Endothelial cell of umbilical vein (primary cell): ENCODE measurements around the gene CAMTA2. TPM values are rescaled to one million over a fixed set of nuclear protein-coding genes. Genes with fewer than 3 reads are reported as not detected.

ENCODE experiments used
- BruUV-seq: library from RNA; stranded (reverse); fragments of 400-500 nt; replicated peaks from 2 replicates; lab custom pipeline; 2021; lab: Mats Ljungman, UMichigan
- CTCF ChIA-PET: fragments of 300-600, 350-600 bp; sonication (Branson Sonifier 250); formaldehyde crosslinking; loops from one replicate; lab custom pipeline; 2021; ENCODE audit warnings: antibody characterized with exemption, inconsistent platforms; lab: Charles Lee
- POLR2A ChIA-PET: fragments of 300-600, 350-600 bp; sonication (Branson Sonifier 250); formaldehyde crosslinking; loops from one replicate; lab custom pipeline; 2021; ENCODE audit warnings: antibody characterized with exemption, inconsistent platforms; lab: Charles Lee
- DNase-seq: peaks from one replicate; pipeline ENCODE4 v3.0.0-alpha.2; 2011; ENCODE audit warnings: low read depth, low spot score
- FAIRE-seq: peaks from 2 replicates; lab custom pipeline; 2011; peaks lifted over from hg19 to GRCh38; lab: Jason Lieb, UNC
- H2AFZ ChIP-seq: 2 replicates; pipeline ENCODE4 v1.6.0; 2012; ENCODE audit warnings: low read depth, low read length, control low read depth, inconsistent platforms
- H3K27ac ChIP-seq: 2 replicates; pipeline ENCODE4 v1.5.1; 2011; ENCODE audit warnings: low read depth, mild to moderate bottlenecking, control low read depth, low read length, moderate library complexity; ENCODE audit not compliant: insufficient read depth
- H3K27me3 ChIP-seq, 2 experiments: 2 replicates each; pipeline versions ENCODE4 v1.6.0 to v1.6.1; 2011; ENCODE audit warnings: low read length in 2 of 2, mixed read lengths in 1 of 2; ENCODE audit not compliant: control insufficient read depth in 2 of 2, insufficient read depth in 2 of 2
- H3K36me3 ChIP-seq, 2 experiments: 2 replicates in 1 of 2; 3 replicates in 1 of 2; pipeline ENCODE4 v1.5.1; 2011; ENCODE audit warnings: low read length in 2 of 2, mild to moderate bottlenecking in 1 of 2, moderate library complexity in 1 of 2; ENCODE audit not compliant: control insufficient read depth in 2 of 2, insufficient read depth in 2 of 2; ENCODE audit errors: extremely low read depth in 1 of 2
- H3K4me1 ChIP-seq: 3 replicates; pipeline ENCODE4 v1.5.1; 2011; ENCODE audit warnings: mild to moderate bottlenecking, low read length; ENCODE audit not compliant: control insufficient read depth, insufficient read depth; ENCODE audit errors: extremely low read depth
- H3K4me2 ChIP-seq: 2 replicates; pipeline ENCODE4 v1.6.1; 2011; ENCODE audit warnings: low read length, control low read depth, mixed read lengths; ENCODE audit not compliant: insufficient read depth
- H3K4me3 ChIP-seq, 3 experiments: fragments of 200-600 bp in 1 of 3; sonication (generic), shearing (Covaris generic) in 1 of 3; replicated peaks in 1 of 3; 2 replicates each; pipeline ENCODE4 v1.5.1; 2011 to 2016; ENCODE audit warnings: control low read depth in 3 of 3, low read length in 3 of 3, mild to moderate bottlenecking in 2 of 3, inconsistent platforms in 1 of 3, low read depth in 1 of 3, moderate library complexity in 1 of 3; ENCODE audit not compliant: insufficient read depth in 1 of 3
- H3K79me2 ChIP-seq: 2 replicates; pipeline ENCODE4 v1.6.0; 2012; ENCODE audit warnings: low read length, inconsistent platforms; ENCODE audit not compliant: control insufficient read depth, insufficient read depth
- H3K9ac ChIP-seq: replicated peaks from 2 replicates; pipeline ENCODE3; 2011; ENCODE audit warnings: low read length, control low read depth; ENCODE audit not compliant: insufficient read depth; ENCODE audit errors: extremely low read depth
- H3K9me1 ChIP-seq: replicated peaks from 3 replicates; pipeline ENCODE4 v1.6.0; 2011; ENCODE audit warnings: mild to moderate bottlenecking, low read length; ENCODE audit not compliant: control insufficient read depth, insufficient read depth; ENCODE audit errors: extremely low read depth
- H3K9me3 ChIP-seq: replicated peaks from 2 replicates; pipeline ENCODE4 v1.5.1; 2012; ENCODE audit warnings: low read length, inconsistent platforms; ENCODE audit not compliant: control insufficient read depth, insufficient read depth
- H4K20me1 ChIP-seq: replicated peaks from 2 replicates; pipeline ENCODE3; 2011; ENCODE audit warnings: mild to moderate bottlenecking, low read length; ENCODE audit not compliant: control insufficient read depth, insufficient read depth; ENCODE audit errors: extremely low read depth
- CTCF ChIP-seq, 2 donors: IDR thresholded peaks; 1 replicate in 1 of 2; 2 replicates in 1 of 2; pipeline ENCODE4 v1.5.1; 2011; ENCODE audit warnings: low read length in 2 of 2, mild to moderate bottlenecking in 2 of 2, moderate library complexity in 2 of 2, control low read depth in 1 of 2, inconsistent platforms in 1 of 2, low read depth in 1 of 2; ENCODE audit not compliant: insufficient read depth in 1 of 2; ENCODE audit errors: extremely low read depth in 1 of 2
- EZH2 ChIP-seq: IDR thresholded peaks from 2 replicates; pipeline ENCODE4 v1.6.1; 2012; ENCODE audit warnings: borderline replicate concordance, low read depth, mild to moderate bottlenecking, moderate library complexity, low read length, inconsistent platforms; ENCODE audit not compliant: severe bottlenecking
- FOS ChIP-seq: IDR thresholded peaks from 2 replicates; pipeline ENCODE4 v1.6.1; 2011; ENCODE audit warnings: mild to moderate bottlenecking, low read length, moderate library complexity, borderline replicate concordance; ENCODE audit not compliant: insufficient read depth
- GATA2 ChIP-seq: IDR thresholded peaks from 2 replicates; pipeline ENCODE4 v1.7.0; 2011; ENCODE audit warnings: low read depth, mild to moderate bottlenecking, moderate library complexity, mixed read lengths, low read length; ENCODE audit not compliant: insufficient read length, insufficient read depth
- JUN ChIP-seq: IDR thresholded peaks from 2 replicates; pipeline ENCODE4 v1.6.1; 2011; ENCODE audit warnings: borderline replicate concordance, low read depth; ENCODE audit not compliant: insufficient read length, insufficient read depth
- MAX ChIP-seq: IDR thresholded peaks from 2 replicates; pipeline ENCODE4 v1.6.1; 2011; ENCODE audit not compliant: insufficient read depth, insufficient read length
- MYC ChIP-seq: IDR thresholded peaks from one replicate; pipeline ENCODE4 v1.6.1; 2011; ENCODE audit warnings: mild to moderate bottlenecking, low read depth, low read length
- POLR2A ChIP-seq: IDR thresholded peaks from 2 replicates; pipeline ENCODE4 v1.6.1; 2012; ENCODE audit warnings: low read depth, mild to moderate bottlenecking, control low read depth, low read length
- POLR2AphosphoS5 ChIP-seq: IDR thresholded peaks from 2 replicates; pipeline ENCODE4 v1.6.1; 2012; ENCODE audit warnings: low read depth, mild to moderate bottlenecking, control low read depth, low read length, moderate library complexity; ENCODE audit not compliant: insufficient read depth
- dilution Hi-C: fragments of 300-500 bp; cut with MboI; formaldehyde crosslinking; loops from one replicate; pipeline ENCODE4 v1.15.0; 2019; ENCODE audit warnings: low sequenced_read_pairs; ENCODE audit not compliant: extremely low pct_ligation_motif_present
- intact Hi-C: fragments of 100-400 bp; cut with micrococcal nuclease; formaldehyde crosslinking; loops from one replicate; pipeline ENCODE4 v1.10.0; 2022
- polyA plus RNA-seq, 4 experiments: library from polyadenylated mRNA; depleted of rRNA in 3 of 4; stranded (reverse) in 3 of 4; unstranded in 1 of 4; fragments of >200 nt; gene quantifications; 2 replicates each; pipeline versions ENCODE4 v1.2.1 to v1.2.3, GENCODE V29; 2011 to 2012; ENCODE audit warnings: missing spikeins in 1 of 4
- total RNA-seq: library from RNA; stranded (reverse); gene quantifications from 2 replicates; pipeline ENCODE4 v1.2.3, GENCODE V29; 2021

Gene CAMTA2
- total and polyA plus RNA-seq, 2 donors (not counting 3 experiments of a cell fraction or from before 2014, with no cell fraction given) = 33.8 to 51.0 TPM

- BruUV-seq = no TSS peak
- Histone ChIP-seq H3K36me3 (peaks cover 4 to 46% of the 10 kb centered on the region in 2 experiments), H3K4me2 (no peak overlapping the region), H2AFZ (no peak overlapping the region), H3K4me3 (no peak overlapping the region), H3K27ac (no peak overlapping the region), H4K20me1 (no peaks in the 10 kb centered on the region), H3K9me1 (no peaks in the 10 kb centered on the region), H3K4me1 (peaks cover 9% of the 10 kb centered on the region), H3K79me2 (no peaks in the 10 kb centered on the region), H3K9ac (no peak overlapping the region), H3K27me3 (no peaks in the 10 kb centered on the region), H3K9me3 (no peaks in the 10 kb centered on the region)
- TF ChIP-seq CTCF (IDR thresholded peaks at IDR 0.05; ENCODE audit: extremely low read depth in 1 of 2, insufficient read depth in 1 of 2, low read depth in 1 of 2, low read length in 2 of 2) (no peak), POLR2A (no peak), JUN (no peak), POLR2AphosphoS5 (no peak), MAX (no peak)
- ChIA-PET CTCF (no interaction called here), POLR2A (no interaction called here)
- FAIRE-seq (no peak), DNase-seq (no peak)
- intact Hi-C loops (no loop called here), dilution Hi-C loops (no loop called here)
Measured at GRCh38 chr17:5014357-5014756, 26.9 kb upstream of the CAMTA2 start.

DNA sequence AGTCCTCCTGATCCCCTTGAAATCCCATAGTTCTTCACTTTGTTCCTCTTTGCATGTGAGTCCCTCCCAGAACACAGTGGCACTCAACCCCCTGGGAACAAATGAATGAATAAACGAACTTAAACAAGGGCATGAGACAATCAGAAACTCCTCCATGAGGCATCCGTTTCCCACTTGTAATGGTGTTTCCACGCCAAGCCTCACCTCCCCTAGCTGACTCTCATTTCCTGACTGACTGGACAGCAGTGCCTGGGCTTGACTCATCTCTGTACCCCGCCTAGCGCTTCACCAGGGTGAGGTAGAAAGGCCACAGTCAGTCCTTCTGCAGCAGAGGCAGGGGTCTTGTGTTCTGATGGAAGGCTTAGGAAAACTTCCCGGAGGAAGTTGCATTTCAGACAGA lies 24.5 kb upstream of the CAMTA2 start:
- Histone ChIP-seq H3K27ac (peak overlapping the region; percentile 37), H3K9me1 (no peaks in the 10 kb centered on the region), H3K4me1 (peaks cover 9% of the 10 kb centered on the region), H3K4me2 (no peak overlapping the region), H3K79me2 (no peaks in the 10 kb centered on the region), H3K36me3 (peaks cover 8 to 53% of the 10 kb centered on the region in 2 experiments), H3K9me3 (no peaks in the 10 kb centered on the region), H3K4me3 (no peak overlapping the region), H2AFZ (no peak overlapping the region), H3K27me3 (no peaks in the 10 kb centered on the region), H4K20me1 (no peaks in the 10 kb centered on the region), H3K9ac (no peak overlapping the region)
- FAIRE-seq (peak; percentile 86), DNase-seq (peak; percentile 47)
- no peak for TF ChIP-seq GATA2
- TF ChIP-seq EZH2 = no peak
- TF ChIP-seq MYC = no peak
- TF ChIP-seq FOS = peak; percentile 78
- TF ChIP-seq JUN = no peak
- intact Hi-C loops (no loop called here), dilution Hi-C loops (no loop called here)
- POLR2A ChIA-PET = no interaction called here
- BruUV-seq = no TSS peak
- CTCF ChIA-PET = interaction anchor here (1.9 kb wide), 1 partner anchor 103 kb away, joined by 9 read pairs; no protein-coding TSS in a partner anchor
